ENCODE data around the gene WDTC1.
A peak's percentile ranks its signal among the peaks of the same experiment; 100 is the strongest.
"Not testable (repeated sequence)": the region's sequence is repeated elsewhere in the genome, so short reads cannot be mapped to it uniquely, and the experiment has no call there.

Gene WDTC1

GRCh38 chr1:27234049-27234882, at the start of gene WDTC1:
Gene WDTC1, plus strand, starts transcription at chr1:27234632. Its CDS starts 26,423 bp downstream, at chr1:27261055.
- peak; percentile 97 to 99 for DNase-seq

- not testable (repeated sequence) for DNase-seq
Measured at GRCh38 chr1:27184665-27185064, 49.8 kb upstream of the WDTC1 start.

- DNase-seq, result no peak
Measured at GRCh38 chr1:27192039-27192529, 42.3 kb upstream of the WDTC1 start.

GRCh38 chr1:27193194-27193593, 41.2 kb upstream of the WDTC1 start:
- DNase-seq, result no peak

GRCh38 chr1:27201295-27201694, 33.1 kb upstream of the WDTC1 start:
- DNase-seq, result no peak

- DNase-seq, result no peak
Measured at GRCh38 chr1:27203946-27204345, 30.5 kb upstream of the WDTC1 start.

- DNase-seq, result not testable (repeated sequence)
Measured at GRCh38 chr1:27207238-27207637, 27.2 kb upstream of the WDTC1 start.

GRCh38 chr1:27208143-27208850, 26.1 kb upstream of the WDTC1 start:
- not testable (repeated sequence) for DNase-seq

- DNase-seq, result no peak
Measured at GRCh38 chr1:27216466-27216865, 18.0 kb upstream of the WDTC1 start.

- no peak for DNase-seq
Measured at GRCh38 chr1:27217401-27217800, 17.0 kb upstream of the WDTC1 start.

GRCh38 chr1:27218736-27219135, 15.7 kb upstream of the WDTC1 start:
- DNase-seq, result no peak

- no peak for DNase-seq
Measured at GRCh38 chr1:27220096-27220495, 14.3 kb upstream of the WDTC1 start.

GRCh38 chr1:27220702-27221497, 13.5 kb upstream of the WDTC1 start:
- DNase-seq, result not testable (repeated sequence)

GRCh38 chr1:27225621-27226020, 8.8 kb upstream of the WDTC1 start:
- no peak for DNase-seq

GRCh38 chr1:27227765-27228164, 6.7 kb upstream of the WDTC1 start:
- no peak for DNase-seq

- DNase-seq, result no peak
Measured at GRCh38 chr1:27233667-27234048, 774 bp upstream of the WDTC1 start.

GRCh38 chr1:27235827-27236226, 1.4 kb downstream of the WDTC1 start:
- DNase-seq, result peak in 1 of 2 experiments; percentile 19

- no peak for DNase-seq
Measured at GRCh38 chr1:27237112-27237511, 2.7 kb downstream of the WDTC1 start.

- DNase-seq, result no peak
Measured at GRCh38 chr1:27238032-27238431, 3.6 kb downstream of the WDTC1 start.

GRCh38 chr1:27241677-27242076, 7.2 kb downstream of the WDTC1 start:
- DNase-seq, result no peak

- DNase-seq, result not testable (repeated sequence)
Measured at GRCh38 chr1:27243665-27244064, 9.2 kb downstream of the WDTC1 start.

GRCh38 chr1:27246194-27246593, 11.8 kb downstream of the WDTC1 start:
- DNase-seq, result no peak

GRCh38 chr1:27253596-27253995, 19.2 kb downstream of the WDTC1 start:
- DNase-seq, result no peak
